ENCODE data around the gene ZNRF3. TPM values are rescaled to one million over a fixed set of nuclear protein-coding genes. Genes with fewer than 3 reads are reported as not detected.
"Not testable (repeated sequence)": the region's sequence is repeated elsewhere in the genome, so short reads cannot be mapped to it uniquely, and the experiment has no call there.

Gene ZNRF3
- total RNA-seq, 1 experiment from 2014 or later = 9.7 TPM

DNA sequence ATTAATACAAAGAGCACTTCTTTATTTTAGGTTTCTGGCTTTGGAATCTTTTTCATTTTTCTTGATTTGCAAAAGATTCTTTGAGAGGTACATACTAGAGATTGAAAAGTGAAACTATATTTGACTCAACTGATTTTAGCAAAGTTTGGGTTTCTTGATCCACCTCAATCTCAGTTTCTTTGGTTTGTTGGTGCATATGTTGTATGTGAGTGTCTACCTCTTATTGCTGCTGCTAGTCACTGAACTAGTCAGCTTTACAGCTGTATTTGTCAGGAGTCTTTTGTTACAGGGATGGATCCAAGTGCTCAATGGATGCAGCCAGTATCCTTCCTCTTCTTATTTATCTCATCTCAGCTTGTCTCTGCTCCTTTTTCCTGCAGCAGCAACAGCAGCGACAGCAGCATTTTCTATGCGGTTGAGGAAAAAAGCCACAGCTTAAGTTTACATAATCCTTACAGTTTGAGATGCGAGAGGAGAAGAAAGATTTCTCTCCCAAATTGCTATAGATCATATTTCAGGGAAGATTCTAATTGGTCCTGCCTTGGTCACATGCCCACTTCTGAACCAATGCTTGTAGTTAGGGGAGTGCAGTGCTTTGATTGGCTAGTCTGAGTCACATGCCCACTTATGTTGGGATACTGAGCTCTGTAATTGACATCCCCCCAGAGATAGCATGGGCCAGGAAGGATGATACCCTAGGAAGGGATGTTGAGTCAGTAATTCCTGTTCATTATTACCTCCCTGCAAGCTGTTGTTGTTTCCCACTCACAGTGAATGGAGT, 10.0 kb upstream of the ZNRF3 start:
- no peak overlapping the region for H3K27ac ChIP-seq
- H3K36me3 ChIP-seq = no peaks in the 10 kb centered on the region

DNA sequence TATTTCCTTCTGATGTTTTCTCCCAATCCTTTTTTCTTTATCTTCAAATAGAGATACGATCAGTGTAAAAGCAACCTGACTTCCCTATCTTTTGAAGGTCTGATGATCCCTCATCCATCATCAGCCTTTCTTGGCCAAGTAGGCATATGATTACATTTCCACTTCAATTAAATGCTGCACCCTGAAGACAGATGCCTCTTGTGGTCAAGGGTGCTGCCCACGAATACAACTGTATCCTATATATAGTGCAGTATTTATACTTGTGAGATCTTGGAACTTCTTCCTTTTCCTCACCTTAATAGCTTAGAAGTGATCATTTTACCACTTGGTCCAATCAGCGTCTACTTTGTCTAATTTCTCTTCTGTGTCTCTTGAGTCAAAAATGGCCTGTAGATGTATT, 9.3 kb upstream of the ZNRF3 start:
- no peak for DNase-seq

More for the DNA sequence above, 10.0 kb upstream of the ZNRF3 start:
- no peaks in the 10 kb centered on the region for H3K9me3 ChIP-seq (replicated peaks)
- DNase-seq = peak; percentile 66 to 81
- H3K4me1 ChIP-seq = peaks cover 9% of the 10 kb centered on the region
- H3K4me3 ChIP-seq = peak overlapping the region; percentile 40
- no peaks in the 10 kb centered on the region for H3K27me3 ChIP-seq

DNA sequence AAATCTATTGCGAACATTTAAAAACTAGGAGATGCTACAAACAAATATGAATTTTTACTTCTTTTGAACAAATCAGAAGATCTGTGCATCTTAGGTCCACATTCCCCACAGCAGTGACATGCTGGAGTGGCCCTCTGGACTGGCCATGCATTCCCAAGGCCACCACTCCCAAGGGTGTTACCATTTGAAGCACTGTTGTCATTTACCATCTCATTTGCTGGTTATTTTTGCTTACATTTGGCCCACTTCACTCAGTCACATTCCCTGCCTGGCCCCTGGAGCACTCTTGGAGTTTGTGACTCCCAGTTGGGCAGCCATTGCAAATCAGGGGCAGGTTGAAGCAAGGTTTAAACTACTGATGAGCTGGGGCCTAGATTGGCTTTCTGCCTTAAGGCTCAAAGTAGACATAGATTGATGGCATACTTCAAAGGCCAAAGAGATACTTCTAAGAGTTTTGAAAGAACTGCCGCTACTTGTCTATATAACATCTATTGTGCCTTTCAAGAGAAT, 8.5 kb upstream of the ZNRF3 start:
- Histone ChIP-seq H3K9me3 (replicated peaks) (no peaks in the 10 kb centered on the region), H3K27me3 (no peaks in the 10 kb centered on the region), H3K4me3 (no peak overlapping the region), H3K27ac (no peak overlapping the region), H3K36me3 (no peaks in the 10 kb centered on the region), H3K4me1 (peaks cover 9% of the 10 kb centered on the region)
- DNase-seq = no peak

More for the DNA sequence above, 9.3 kb upstream of the ZNRF3 start:
- Histone ChIP-seq H3K9me3 (replicated peaks) (no peaks in the 10 kb centered on the region), H3K36me3 (no peaks in the 10 kb centered on the region), H3K27ac (no peak overlapping the region), H3K27me3 (no peaks in the 10 kb centered on the region), H3K4me1 (peaks cover 9% of the 10 kb centered on the region), H3K4me3 (no peak overlapping the region)

DNA sequence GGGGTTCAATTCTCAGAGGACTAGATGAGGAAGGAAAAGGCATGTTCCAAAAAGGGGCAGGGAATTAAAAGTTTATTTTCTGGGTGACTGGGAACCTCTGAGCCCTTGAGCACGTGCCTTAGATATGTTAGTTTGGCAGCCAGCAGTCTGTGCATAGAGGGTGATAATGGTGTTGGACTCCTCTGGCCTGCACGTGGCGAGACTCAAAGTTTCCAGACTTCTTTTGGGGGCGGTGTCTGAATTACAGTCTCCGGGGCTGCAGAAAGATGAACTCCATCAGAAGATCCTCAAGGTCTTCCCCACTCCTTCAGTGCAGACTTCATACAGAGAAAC, 861 bp upstream of the ZNRF3 start:
- Histone ChIP-seq H3K9me3 (replicated peaks) (no peaks in the 10 kb centered on the region), H3K36me3 (no peaks in the 10 kb centered on the region), H3K27ac (peak overlapping the region; percentile 68), H3K4me3 (peak overlapping the region; percentile 71), H3K4me1 (peaks cover 8% of the 10 kb centered on the region; the same call in 1 of the 2 replicates), H3K27me3 (no peaks in the 10 kb centered on the region)
- DNase-seq = peak in 1 of 2 experiments; percentile 43

DNA sequence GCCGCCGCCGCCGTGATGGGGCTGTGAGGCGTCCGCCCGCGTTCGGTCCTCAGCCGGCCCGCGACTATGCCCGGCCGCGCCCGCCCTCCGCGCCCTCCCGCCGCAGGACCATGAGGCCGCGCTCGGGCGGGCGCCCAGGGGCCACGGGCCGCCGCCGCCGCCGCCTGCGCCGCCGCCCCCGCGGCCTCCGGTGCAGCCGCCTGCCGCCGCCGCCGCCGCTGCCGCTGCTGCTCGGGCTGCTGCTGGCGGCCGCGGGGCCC, 215 bp downstream of the ZNRF3 start:
- peak overlapping the region; percentile 71 for H3K4me3 ChIP-seq
- DNase-seq = no peak
- peaks cover 8% of the 10 kb centered on the region; the same call in 1 of the 2 replicates for H3K4me1 ChIP-seq
- H3K27ac ChIP-seq = no peak overlapping the region
- H3K9me3 ChIP-seq (replicated peaks) = no peaks in the 10 kb centered on the region
- H3K27me3 ChIP-seq = no peaks in the 10 kb centered on the region
- H3K36me3 ChIP-seq = no peaks in the 10 kb centered on the region; the same call in 1 of the 2 replicates

DNA sequence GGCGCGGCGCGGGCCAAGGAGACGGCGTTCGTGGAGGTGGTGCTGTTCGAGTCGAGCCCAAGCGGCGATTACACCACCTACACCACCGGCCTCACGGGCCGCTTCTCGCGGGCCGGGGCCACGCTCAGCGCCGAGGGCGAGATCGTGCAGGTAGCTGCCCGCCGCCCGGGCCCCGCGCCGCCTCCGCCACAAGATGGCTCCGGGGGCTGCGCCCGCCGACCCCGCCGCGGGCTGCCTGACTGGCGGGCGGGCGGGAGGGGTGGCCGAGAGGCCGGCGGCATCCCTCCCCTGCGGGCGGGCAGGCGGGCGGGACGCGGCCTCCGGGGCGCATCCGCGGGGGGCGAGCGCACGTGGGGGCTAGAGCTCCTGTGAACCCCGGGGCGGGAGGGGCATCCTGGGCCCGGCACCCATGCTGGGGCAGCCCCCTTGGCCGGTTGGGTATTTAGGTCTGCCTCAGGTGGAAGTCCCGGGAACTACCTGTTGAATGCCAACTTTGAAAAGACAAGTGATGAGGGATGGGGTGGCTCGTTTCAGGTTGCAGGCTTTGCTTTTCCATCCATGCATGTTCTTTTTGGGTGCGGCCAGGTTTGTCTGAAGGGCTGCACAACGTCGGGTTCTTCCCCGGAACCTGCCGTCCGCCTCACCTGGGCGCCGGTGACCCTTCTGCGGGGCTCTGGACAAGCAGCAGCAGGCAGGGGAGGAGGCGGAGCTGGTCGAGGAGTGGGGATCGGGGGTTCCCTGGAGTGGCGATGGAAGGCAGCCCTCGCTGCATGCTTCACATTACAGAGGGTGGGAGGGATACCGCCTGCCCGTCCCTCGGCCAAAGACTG, 760 bp downstream of the ZNRF3 start:
- H3K27me3 ChIP-seq = no peaks in the 10 kb centered on the region
- H3K4me1 ChIP-seq = peaks cover 8% of the 10 kb centered on the region; the same call in 1 of the 2 replicates
- peak; percentile 19 to 29 for DNase-seq
- H3K4me3 ChIP-seq = peak overlapping the region; percentile 71
- no peaks in the 10 kb centered on the region for H3K9me3 ChIP-seq (replicated peaks)
- H3K36me3 ChIP-seq = no peaks in the 10 kb centered on the region; the same call in 1 of the 2 replicates
- no peak overlapping the region for H3K27ac ChIP-seq

DNA sequence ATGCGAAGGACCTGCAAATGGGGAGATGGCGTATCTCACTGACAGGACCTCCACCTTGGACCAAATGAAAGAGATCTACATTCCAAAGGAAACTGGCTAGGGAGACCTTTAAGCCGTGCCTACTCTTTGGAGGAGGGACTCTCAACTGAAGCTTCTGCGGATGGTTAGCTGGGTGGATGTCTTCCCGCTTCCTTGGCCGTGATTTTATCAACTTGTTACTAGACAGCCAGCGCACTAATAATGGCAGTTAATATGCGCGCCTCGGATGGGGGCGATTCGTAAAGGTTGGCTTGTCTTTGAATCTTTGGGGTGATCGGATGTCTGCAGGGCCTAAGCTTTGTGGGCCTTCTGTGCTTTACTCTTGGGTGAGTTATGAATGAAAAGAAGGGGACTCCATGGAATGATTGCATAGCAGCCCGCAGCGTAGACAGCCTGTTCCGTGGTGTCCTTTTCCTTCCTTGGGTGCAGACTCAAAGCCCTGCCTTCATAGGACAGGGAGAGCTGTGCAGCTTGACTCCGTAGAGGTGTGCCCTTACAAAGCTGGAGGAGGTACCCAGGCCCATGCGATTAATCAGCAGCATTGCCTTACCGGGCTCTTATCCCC, 1.5 kb downstream of the ZNRF3 start:
- Histone ChIP-seq H3K4me1 (peaks cover 8% of the 10 kb centered on the region; the same call in 1 of the 2 replicates), H3K4me3 (peak overlapping the region; percentile 71), H3K27ac (no peak overlapping the region), H3K9me3 (replicated peaks) (no peaks in the 10 kb centered on the region), H3K36me3 (no peaks in the 10 kb centered on the region; the same call in 1 of the 2 replicates), H3K27me3 (no peaks in the 10 kb centered on the region)
- DNase-seq = peak in 1 of 2 experiments; percentile 7

DNA sequence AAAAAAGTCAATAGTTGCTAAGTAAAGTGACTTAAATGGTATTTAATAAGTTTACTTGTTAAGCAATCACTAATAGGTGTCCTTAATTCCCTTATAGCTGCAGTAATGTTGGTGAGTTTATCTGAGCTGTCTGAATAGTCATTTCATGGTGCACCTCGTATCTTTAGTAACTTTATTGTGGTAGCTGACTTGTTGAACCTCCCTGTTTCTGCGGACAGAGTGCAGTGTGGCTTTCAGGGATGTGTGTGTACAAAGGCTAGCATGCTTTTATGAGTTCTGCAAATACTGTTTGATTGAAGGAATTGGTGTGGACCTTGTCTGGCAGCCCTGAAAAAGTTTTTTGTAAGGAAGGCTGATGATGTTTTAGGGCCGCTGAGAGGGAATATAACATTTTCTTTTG, 2.6 kb downstream of the ZNRF3 start:
- Histone ChIP-seq H3K27ac (no peak overlapping the region), H3K4me3 (no peak overlapping the region), H3K36me3 (no peaks in the 10 kb centered on the region; the same call in 1 of the 2 replicates), H3K27me3 (no peaks in the 10 kb centered on the region), H3K9me3 (replicated peaks) (no peaks in the 10 kb centered on the region), H3K4me1 (peaks cover 8% of the 10 kb centered on the region; the same call in 1 of the 2 replicates)
- no peak for DNase-seq

DNA sequence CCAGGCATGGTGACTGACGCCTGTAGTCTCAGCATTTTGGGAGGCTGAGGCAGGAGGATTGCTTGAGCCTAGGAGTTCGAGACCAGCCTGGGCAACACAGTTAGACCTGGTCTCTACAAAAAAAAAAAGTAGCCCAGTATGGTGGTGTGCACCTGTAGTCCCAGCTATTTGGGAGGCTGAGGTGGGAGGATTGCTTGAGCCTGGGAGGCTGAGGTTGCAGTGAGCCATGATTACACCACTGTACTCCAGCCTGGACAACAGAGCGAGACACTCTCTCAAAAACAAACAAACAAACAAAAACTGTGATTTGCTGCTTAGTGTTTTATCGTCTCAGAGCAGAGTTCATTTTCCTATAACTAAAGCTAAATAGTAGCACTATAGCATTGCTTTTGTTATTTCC, 3.3 kb downstream of the ZNRF3 start:
- H3K36me3 ChIP-seq = not testable (repeated sequence)

DNA sequence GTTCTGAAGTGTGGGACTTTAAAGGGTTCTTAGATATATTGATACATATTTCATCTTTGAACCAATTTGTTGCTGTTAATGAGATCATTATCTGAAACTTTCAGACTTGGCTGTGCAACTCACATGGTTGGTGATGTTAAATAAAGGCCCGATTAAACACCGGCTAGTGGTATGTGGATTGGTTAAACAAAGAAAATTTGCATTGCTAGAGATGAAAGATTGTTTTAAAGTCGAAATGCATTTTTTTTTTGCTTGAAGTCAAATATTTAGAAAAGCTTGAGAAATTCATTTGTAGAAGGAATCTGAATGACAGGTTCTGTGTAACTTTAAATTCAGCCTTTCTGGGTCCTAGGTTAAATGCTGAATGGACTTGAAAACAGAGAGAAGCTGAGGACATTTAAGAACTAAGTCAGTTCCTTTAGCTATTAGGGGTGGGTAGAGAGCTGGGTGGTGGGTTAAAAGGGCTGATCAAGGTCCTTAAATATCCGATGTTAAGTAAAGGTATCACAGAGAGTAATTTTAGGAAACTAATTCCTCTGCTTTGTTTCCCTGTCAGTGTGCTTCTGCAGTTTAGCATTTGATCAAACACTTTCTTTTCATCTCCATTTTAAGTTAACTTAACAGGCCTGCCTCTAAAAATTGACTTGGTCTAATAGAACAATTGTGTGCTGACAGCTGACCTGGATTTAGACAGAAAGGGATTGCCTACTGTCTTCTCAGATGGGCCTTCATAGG, 4.5 kb downstream of the ZNRF3 start:
- no peak overlapping the region for H3K27ac ChIP-seq
- DNase-seq = no peak
- no peaks in the 10 kb centered on the region; the same call in 1 of the 2 replicates for H3K36me3 ChIP-seq
- H3K9me3 ChIP-seq (replicated peaks) = no peaks in the 10 kb centered on the region
- H3K4me1 ChIP-seq = no peaks in the 10 kb centered on the region; the same call in 1 of the 2 replicates
- no peaks in the 10 kb centered on the region for H3K27me3 ChIP-seq
- H3K4me3 ChIP-seq = no peak overlapping the region

More for the DNA sequence above, 3.3 kb downstream of the ZNRF3 start:
- not testable (repeated sequence) for H3K4me3 ChIP-seq; H3K4me1 ChIP-seq; H3K9me3 ChIP-seq (replicated peaks); H3K27me3 ChIP-seq; H3K27ac ChIP-seq; DNase-seq

DNA sequence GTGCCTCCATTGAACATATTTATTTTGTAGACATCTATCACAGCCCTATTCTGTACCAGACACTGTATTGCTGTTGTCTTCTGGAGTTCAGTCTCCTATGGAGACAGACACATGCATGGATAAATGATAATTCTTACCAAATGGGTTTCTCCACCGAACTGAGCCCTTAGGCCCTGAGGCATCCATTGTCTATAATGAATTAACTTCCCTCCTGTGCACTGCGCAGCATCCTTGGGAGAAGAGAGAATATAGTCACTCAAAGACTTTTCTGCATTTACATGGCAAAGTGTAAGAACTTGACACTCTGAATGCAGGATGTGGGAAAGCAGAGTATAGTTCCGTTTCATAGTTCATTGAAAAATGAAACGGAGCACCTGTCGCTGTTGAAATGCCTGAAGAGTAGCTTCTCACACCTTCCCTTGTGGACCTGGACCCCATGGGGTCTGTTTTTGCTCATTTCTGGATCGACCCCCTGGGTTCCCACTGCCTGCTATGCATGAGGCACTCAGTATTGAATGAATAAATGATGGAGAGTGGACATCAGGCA, 6.2 kb downstream of the ZNRF3 start:
- no peaks in the 10 kb centered on the region for H3K9me3 ChIP-seq (replicated peaks)
- H3K4me1 ChIP-seq = no peaks in the 10 kb centered on the region; the same call in 1 of the 2 replicates
- no peaks in the 10 kb centered on the region for H3K27me3 ChIP-seq
- no peak for DNase-seq
- H3K4me3 ChIP-seq = no peak overlapping the region
- no peaks in the 10 kb centered on the region; the same call in 1 of the 2 replicates for H3K36me3 ChIP-seq
- no peak overlapping the region for H3K27ac ChIP-seq

DNA sequence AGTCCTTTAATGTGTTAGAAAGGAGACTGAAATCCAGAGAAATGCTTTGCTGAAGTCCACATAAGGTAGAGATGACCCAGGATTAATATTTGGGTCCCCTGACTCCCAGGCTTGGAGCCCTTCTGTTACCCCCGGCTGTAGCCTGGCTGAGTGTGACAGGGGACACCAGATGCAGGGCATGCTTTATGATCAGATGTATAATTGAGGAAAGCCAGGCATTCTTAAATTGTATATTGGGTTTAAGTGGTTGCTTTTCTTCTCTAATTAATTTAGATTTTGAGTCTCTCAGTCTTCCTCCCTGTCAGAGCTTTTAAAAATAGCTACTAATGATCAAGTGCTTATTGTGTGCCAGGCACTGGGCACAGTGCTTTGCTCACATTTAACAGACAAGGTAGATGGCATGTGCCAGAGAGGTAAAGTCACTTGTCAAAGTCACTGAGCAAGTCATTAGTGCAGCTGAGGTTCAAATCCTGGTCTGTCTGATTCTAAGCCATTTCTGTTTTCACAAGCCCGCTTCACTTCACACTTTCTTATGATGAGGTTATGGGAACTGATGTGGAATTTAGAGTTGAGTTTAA, 7.9 kb downstream of the ZNRF3 start:
- no peak for DNase-seq
- H3K4me1 ChIP-seq = no peaks in the 10 kb centered on the region
- H3K9me3 ChIP-seq (replicated peaks) = no peaks in the 10 kb centered on the region
- H3K4me3 ChIP-seq = no peak overlapping the region
- H3K27ac ChIP-seq = no peak overlapping the region
- no peaks in the 10 kb centered on the region for H3K27me3 ChIP-seq
- no peaks in the 10 kb centered on the region; the same call in 1 of the 2 replicates for H3K36me3 ChIP-seq

DNA sequence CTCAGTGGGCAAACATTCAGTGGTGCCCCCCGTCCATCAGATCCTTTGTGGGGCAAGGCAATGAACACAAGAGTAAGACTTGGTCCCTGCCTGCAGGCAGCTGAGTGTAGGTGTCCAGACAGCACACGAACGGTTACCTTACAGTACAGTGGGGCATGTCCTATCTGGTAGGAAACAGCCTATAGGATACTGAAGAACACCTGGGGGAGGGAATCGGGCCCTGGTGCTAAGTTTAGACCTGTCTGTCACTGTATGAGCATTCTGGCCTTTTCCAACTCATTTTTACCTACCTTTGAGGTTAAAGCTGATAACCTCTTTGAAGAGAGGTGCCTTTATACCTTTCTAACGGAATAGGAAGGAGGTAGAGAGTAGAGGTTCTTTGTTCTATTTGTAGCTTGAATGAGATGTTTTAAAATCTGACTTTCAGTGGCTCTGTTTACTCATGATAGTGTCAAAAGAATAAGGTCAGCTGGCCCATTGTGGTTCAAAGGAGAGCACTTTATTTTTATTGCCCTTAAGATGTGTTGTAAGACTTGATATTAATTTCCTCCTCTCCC, 8.9 kb downstream of the ZNRF3 start:
- Histone ChIP-seq H3K36me3 (no peaks in the 10 kb centered on the region; the same call in 1 of the 2 replicates), H3K27ac (no peak overlapping the region), H3K4me3 (no peak overlapping the region), H3K4me1 (no peaks in the 10 kb centered on the region), H3K9me3 (replicated peaks) (no peaks in the 10 kb centered on the region), H3K27me3 (no peaks in the 10 kb centered on the region)
- no peak for DNase-seq
